Mesodermal cell (in vitro differentiated cells): Measurements from ENCODE around the gene MEIOB.
"Not testable (repeated sequence)": the region's sequence is repeated elsewhere in the genome, so short reads cannot be mapped to it uniquely, and the experiment has no call there.

ENCODE experiments used
- H3K27ac ChIP-seq: 2 replicates; pipeline ENCODE4 v1.7.0; 2013; ENCODE audit warnings: mild to moderate bottlenecking, low read depth, low read length, moderate library complexity; ENCODE audit not compliant: severe bottlenecking
- H3K36me3 ChIP-seq: 2 replicates; pipeline ENCODE4 v1.7.1; 2013; ENCODE audit warnings: mild to moderate bottlenecking, low read length, moderate library complexity; ENCODE audit not compliant: control insufficient read depth, insufficient read depth
- H3K4me1 ChIP-seq: one replicate; pipeline ENCODE4 v1.7.1; 2013; ENCODE audit warnings: mild to moderate bottlenecking, low read length; ENCODE audit not compliant: insufficient read depth, control insufficient read depth, poor library complexity, severe bottlenecking
- H3K4me3 ChIP-seq: 2 replicates; pipeline ENCODE4 v1.7.0; 2013; ENCODE audit warnings: low read length, control low read depth, mild to moderate bottlenecking; ENCODE audit not compliant: insufficient read depth, poor library complexity, severe bottlenecking; ENCODE audit errors: extremely low read depth
- H3K9me3 ChIP-seq: 2 replicates; pipeline ENCODE4 v1.7.1; 2013; ENCODE audit warnings: mild to moderate bottlenecking, low read length, moderate library complexity; ENCODE audit not compliant: control insufficient read depth
- WGBS, 2 experiments: methylation state at CpG; one replicate each; pipeline ENCODE4 v1.1.5; 2013; ENCODE audit warnings: missing lambda C conversion rate in 2 of 2; ENCODE audit not compliant: insufficient coverage in 2 of 2; 5-methylcytosine and 5-hydroxymethylcytosine counted together

The MEIOB gene

GRCh38 chr16:1895949-1896675 is 24.1 kb upstream of the MEIOB start:
- WGBS, 2 experiments: 88 to 90% methylated on average over 27 of the region's 27 CpGs

GRCh38 chr16:1895068-1895467 is 23.1 kb upstream of the MEIOB start:
- Histone ChIP-seq H3K4me3 (no peak overlapping the region), H3K27ac (no peak overlapping the region), H3K36me3 (no peaks in the 10 kb centered on the region), H3K9me3 (no peaks in the 10 kb centered on the region), H3K4me1 (no peaks in the 10 kb centered on the region)
- 92 to 100% methylated on average over 2 to 4 of the region's 5 CpGs for WGBS, 2 experiments

More at GRCh38 chr16:1895949-1896675, 24.1 kb upstream of the MEIOB start:
- Histone ChIP-seq H3K4me3 (no peak overlapping the region), H3K27ac (no peak overlapping the region), H3K4me1 (no peaks in the 10 kb centered on the region), H3K9me3 (no peaks in the 10 kb centered on the region), H3K36me3 (no peaks in the 10 kb centered on the region)

- 44 to 63% methylated on average over 2 to 3 of the region's 4 CpGs for WGBS, 2 experiments
- H3K27ac ChIP-seq: no peak overlapping the region
- no peaks in the 10 kb centered on the region for H3K36me3 ChIP-seq
- no peaks in the 10 kb centered on the region for H3K9me3 ChIP-seq
- no peak overlapping the region for H3K4me3 ChIP-seq
- no peaks in the 10 kb centered on the region for H3K4me1 ChIP-seq
Observed at GRCh38 chr16:1890708-1891050, 18.7 kb upstream of the MEIOB start.

- no peaks in the 10 kb centered on the region for H3K9me3 ChIP-seq
- H3K36me3 ChIP-seq: no peaks in the 10 kb centered on the region
- no peak overlapping the region for H3K4me3 ChIP-seq
- WGBS, 2 experiments: 87 to 88% methylated on average over 12 to 13 of the region's 16 CpGs
- H3K4me1 ChIP-seq: no peaks in the 10 kb centered on the region
- H3K27ac ChIP-seq: no peak overlapping the region
Observed at GRCh38 chr16:1890024-1890707, 18.2 kb upstream of the MEIOB start.

- 92 to 94% methylated on average over 8 of the region's 14 CpGs for WGBS, 2 experiments
- Histone ChIP-seq H3K36me3 (no peaks in the 10 kb centered on the region), H3K4me3 (no peak overlapping the region), H3K9me3 (no peaks in the 10 kb centered on the region), H3K27ac (no peak overlapping the region), H3K4me1 (no peaks in the 10 kb centered on the region)
Observed at GRCh38 chr16:1887711-1888354, 15.9 kb upstream of the MEIOB start.

- Histone ChIP-seq H3K4me3 (no peak overlapping the region), H3K27ac (no peak overlapping the region), H3K36me3 (no peaks in the 10 kb centered on the region), H3K4me1 (no peaks in the 10 kb centered on the region), H3K9me3 (no peaks in the 10 kb centered on the region)
- 79 to 81% methylated on average over 3 to 5 of the region's 5 CpGs for WGBS, 2 experiments
Observed at GRCh38 chr16:1884889-1885288, 12.9 kb upstream of the MEIOB start.

- 68 to 77% methylated on average over 9 to 11 of the region's 13 CpGs for WGBS, 2 experiments
- H3K4me3 ChIP-seq: no peak overlapping the region
- no peaks in the 10 kb centered on the region for H3K4me1 ChIP-seq
- no peaks in the 10 kb centered on the region for H3K36me3 ChIP-seq
- H3K9me3 ChIP-seq: no peaks in the 10 kb centered on the region
- no peak overlapping the region for H3K27ac ChIP-seq
Observed at GRCh38 chr16:1884155-1884760, 12.3 kb upstream of the MEIOB start.

- WGBS, 2 experiments: 71 to 90% methylated on average over 5 to 8 of the region's 9 CpGs
- not testable (repeated sequence) for H3K4me3 ChIP-seq, H3K36me3 ChIP-seq, H3K9me3 ChIP-seq, H3K27ac ChIP-seq, H3K4me1 ChIP-seq
Observed at GRCh38 chr16:1881172-1881571, 9.2 kb upstream of the MEIOB start.

GRCh38 chr16:1879477-1879876 is 7.5 kb upstream of the MEIOB start:
- no peak overlapping the region for H3K27ac ChIP-seq
- no peak overlapping the region for H3K4me3 ChIP-seq
- no peaks in the 10 kb centered on the region for H3K9me3 ChIP-seq
- 46 to 68% methylated on average over 2 of the region's 2 CpGs for WGBS, 2 experiments
- H3K4me1 ChIP-seq: no peaks in the 10 kb centered on the region
- H3K36me3 ChIP-seq: no peaks in the 10 kb centered on the region

- Histone ChIP-seq H3K4me1 (no peaks in the 10 kb centered on the region), H3K4me3 (no peak overlapping the region), H3K27ac (no peak overlapping the region), H3K9me3 (no peaks in the 10 kb centered on the region), H3K36me3 (no peaks in the 10 kb centered on the region)
- WGBS, 2 experiments: 100% methylated on average over 1 of the region's 5 CpGs; no CpG with 5 or more reads in 1 of the 2 experiments
Observed at GRCh38 chr16:1878256-1878655, 6.3 kb upstream of the MEIOB start.
